Measurements from ENCODE around the gene PHF1.

- TF ChIP-seq SPI1 (IDR thresholded peaks at IDR 0.05; ENCODE audit: low read depth, low read length) = no peak
- TF ChIP-seq POLR2A (IDR thresholded peaks at IDR 0.05; ENCODE audit: low read depth, low read length) = no peak
Measured at GRCh38 chr6:33420491-33421343, 9.9 kb downstream of the PHF1 start.
